ENCODE measurements around the gene HBEGF. TPM values are rescaled to one million over a fixed set of nuclear protein-coding genes. Genes with fewer than 3 reads are reported as not detected.

HBEGF gene
- total RNA-seq, 2 experiments from 2014 or later: 4.7 to 20.2 TPM

GRCh38 chr5:140317859-140318258 lies 28.5 kb downstream of the HBEGF start:
- ChIA-PET CTCF (ENCODE audit: unreplicated experiment) (no interaction called here), POLR2A (interaction anchor here (0.7 to 1.1 kb wide), 2 partner anchors 15 to 28 kb away, joined by 3 to 4 read pairs; partner anchors contain the start of genes HBEGF and PFDN1)
- Histone ChIP-seq H3K27ac (ENCODE audit: low read depth, low read length, poor library complexity, severe bottlenecking) (no peak overlapping the region), H3K36me3 (ENCODE audit: insufficient read depth, low read length) (no peaks in the 10 kb centered on the region), H2AFZ (ENCODE audit: low read length) (no peak overlapping the region), H3K4me3 (ENCODE audit: low read depth, low read length, poor library complexity, severe bottlenecking) (no peak overlapping the region), H3K4me2 (ENCODE audit: low read length) (no peak overlapping the region), H3K4me1 (ENCODE audit: insufficient read depth, low read length, poor library complexity, severe bottlenecking) (no peaks in the 10 kb centered on the region), H3K79me2 (ENCODE audit: insufficient read depth, low read depth, low read length) (no peaks in the 10 kb centered on the region), H4K20me1 (ENCODE audit: insufficient read depth, low read length) (no peaks in the 10 kb centered on the region), H3K9me2 (ENCODE audit: insufficient read depth, low read length) (no peaks in the 10 kb centered on the region), H3K9me3 (ENCODE audit: low read length) (no peaks in the 10 kb centered on the region)
- intact Hi-C loops (cut with micrococcal nuclease; ENCODE audit: unreplicated experiment): no loop called here
- no TSS peak for BruUV-seq (replicated peaks)
- TF ChIP-seq CTCF (conservative IDR thresholded peaks at IDR 0.05; ENCODE audit: low read length) (no peak), EZH2phosphoT487 (IDR thresholded peaks at IDR 0.05; ENCODE audit: borderline replicate concordance, low read depth, low read length) (no peak)
- no peak for DNase-seq (ENCODE audit: low spot score)

GRCh38 chr5:140312791-140313189 lies 33.6 kb downstream of the HBEGF start:
- Histone ChIP-seq H3K9me2 (ENCODE audit: insufficient read depth, low read length) (no peaks in the 10 kb centered on the region), H3K27ac (ENCODE audit: low read depth, low read length, poor library complexity, severe bottlenecking) (no peak overlapping the region), H2AFZ (ENCODE audit: low read length) (no peak overlapping the region), H3K9me3 (ENCODE audit: low read length) (no peaks in the 10 kb centered on the region), H3K36me3 (ENCODE audit: insufficient read depth, low read length) (no peaks in the 10 kb centered on the region), H3K4me2 (ENCODE audit: low read length) (no peak overlapping the region), H3K4me3 (ENCODE audit: low read depth, low read length, poor library complexity, severe bottlenecking) (no peak overlapping the region), H4K20me1 (ENCODE audit: insufficient read depth, low read length) (no peaks in the 10 kb centered on the region), H3K79me2 (ENCODE audit: insufficient read depth, low read depth, low read length) (no peaks in the 10 kb centered on the region), H3K4me1 (ENCODE audit: insufficient read depth, low read length, poor library complexity, severe bottlenecking) (no peaks in the 10 kb centered on the region)
- DNase-seq (ENCODE audit: low spot score): no peak
- intact Hi-C loops (cut with micrococcal nuclease; ENCODE audit: unreplicated experiment): no loop called here
- BruUV-seq (replicated peaks): no TSS peak
- TF ChIP-seq EZH2phosphoT487 (IDR thresholded peaks at IDR 0.05; ENCODE audit: borderline replicate concordance, low read depth, low read length): no peak
- TF ChIP-seq CTCF (conservative IDR thresholded peaks at IDR 0.05; ENCODE audit: low read length): no peak
- CTCF ChIA-PET (ENCODE audit: unreplicated experiment): no interaction called here
- POLR2A ChIA-PET: interaction anchor here (0.5 kb wide), 1 partner anchor 54 kb away, joined by 5 read pairs; no protein-coding TSS in a partner anchor

- TF ChIP-seq CTCF (conservative IDR thresholded peaks at IDR 0.05; ENCODE audit: low read length) (no peak), EZH2phosphoT487 (IDR thresholded peaks at IDR 0.05; ENCODE audit: borderline replicate concordance, low read depth, low read length) (no peak)
- H2AFZ ChIP-seq (ENCODE audit: low read length): peak overlapping the region; percentile 21; the same call in 1 of the 2 replicates
- no peaks in the 10 kb centered on the region for H3K9me2 ChIP-seq (ENCODE audit: insufficient read depth, low read length)
- no peaks in the 10 kb centered on the region for H3K79me2 ChIP-seq (ENCODE audit: insufficient read depth, low read depth, low read length)
- no peak overlapping the region for H3K4me2 ChIP-seq (ENCODE audit: low read length)
- no TSS peak for BruUV-seq (replicated peaks)
- intact Hi-C loops (cut with micrococcal nuclease; ENCODE audit: unreplicated experiment): no loop called here
- H3K4me3 ChIP-seq (ENCODE audit: low read depth, low read length, poor library complexity, severe bottlenecking): no peak overlapping the region
- no peaks in the 10 kb centered on the region for H3K9me3 ChIP-seq (ENCODE audit: low read length)
- ChIA-PET CTCF (ENCODE audit: unreplicated experiment) (interaction anchor here (0.5 kb wide), 1 partner anchor 45 kb away, joined by 6 read pairs; no protein-coding TSS in a partner anchor), POLR2A (interaction anchor here (0.6 to 1.5 kb wide), 4 partner anchors 12 to 43 kb away, joined by 3 to 5 read pairs (median 4); partner anchors contain the start of gene HBEGF)
- no peak overlapping the region for H3K27ac ChIP-seq (ENCODE audit: low read depth, low read length, poor library complexity, severe bottlenecking)
- no peaks in the 10 kb centered on the region for H3K36me3 ChIP-seq (ENCODE audit: insufficient read depth, low read length)
- no peaks in the 10 kb centered on the region for H3K4me1 ChIP-seq (ENCODE audit: insufficient read depth, low read length, poor library complexity, severe bottlenecking)
- no peaks in the 10 kb centered on the region for H4K20me1 ChIP-seq (ENCODE audit: insufficient read depth, low read length)
- no peak for DNase-seq (ENCODE audit: low spot score)
These were observed 34.2 kb downstream of the HBEGF start for GRCh38 chr5:140312067-140312790.
